ENCODE measurements around the gene SMC4. TPM values are rescaled to one million over a fixed set of nuclear protein-coding genes. Genes with fewer than 3 reads are reported as not detected.

Gene SMC4
- total RNA-seq, 1 donor from 2014 or later: 180 TPM

- H3K4me3 Mint-ChIP-seq: peak overlapping the region; percentile 96
- H3K27me3 Mint-ChIP-seq (ENCODE audit: low read depth): peaks cover 11% of the 10 kb centered on the region
- no peak for DNase-seq (ENCODE audit: low read depth, low spot score)
- no peaks in the 10 kb centered on the region for H3K9me3 Mint-ChIP-seq
- no peak for TF ChIP-seq CTCF (conservative IDR thresholded peaks at IDR 0.05)
- peaks cover 49% of the 10 kb centered on the region for H3K4me1 Mint-ChIP-seq
- peak overlapping the region; percentile 13 for H3K27ac Mint-ChIP-seq (ENCODE audit: unreplicated experiment)
- H3K36me3 Mint-ChIP-seq (ENCODE audit: low read depth): peaks cover 6% of the 10 kb centered on the region
Observed at GRCh38 chr3:160402221-160403027, 3.0 kb downstream of the SMC4 start.

GRCh38 chr3:160403028-160403545 lies 3.6 kb downstream of the SMC4 start:
- no peak overlapping the region for H3K27ac Mint-ChIP-seq (ENCODE audit: unreplicated experiment)
- H3K27me3 Mint-ChIP-seq (ENCODE audit: low read depth): peaks cover 11% of the 10 kb centered on the region
- H3K9me3 Mint-ChIP-seq: no peaks in the 10 kb centered on the region
- H3K4me3 Mint-ChIP-seq: peak overlapping the region; percentile 96
- no peak for TF ChIP-seq CTCF (conservative IDR thresholded peaks at IDR 0.05)
- peaks cover 8% of the 10 kb centered on the region for H3K36me3 Mint-ChIP-seq (ENCODE audit: low read depth)
- H3K4me1 Mint-ChIP-seq: peaks cover 47% of the 10 kb centered on the region
- DNase-seq (ENCODE audit: low read depth, low spot score): no peak

- H3K9me3 Mint-ChIP-seq: no peaks in the 10 kb centered on the region
- peak overlapping the region; percentile 36 for H3K27ac Mint-ChIP-seq (ENCODE audit: unreplicated experiment)
- peaks cover 40% of the 10 kb centered on the region for H3K4me1 Mint-ChIP-seq
- H3K36me3 Mint-ChIP-seq (ENCODE audit: low read depth): peaks cover 11% of the 10 kb centered on the region
- H3K4me3 Mint-ChIP-seq: peak overlapping the region; percentile 81
- no peak for TF ChIP-seq CTCF (conservative IDR thresholded peaks at IDR 0.05)
- no peak for DNase-seq (ENCODE audit: low read depth, low spot score)
- H3K27me3 Mint-ChIP-seq (ENCODE audit: low read depth): peaks cover 11% of the 10 kb centered on the region
Observed at GRCh38 chr3:160403796-160404470, 4.5 kb downstream of the SMC4 start.

- DNase-seq (ENCODE audit: low read depth, low spot score): no peak
Observed at GRCh38 chr3:160409812-160410610, 10.6 kb downstream of the SMC4 start.

More at GRCh38 chr3:160409812-160410610, 10.6 kb downstream of the SMC4 start:
- no peak for TF ChIP-seq CTCF (conservative IDR thresholded peaks at IDR 0.05)
- H3K9me3 Mint-ChIP-seq: no peaks in the 10 kb centered on the region
- H3K27ac Mint-ChIP-seq (ENCODE audit: unreplicated experiment): peak overlapping the region; percentile 86
- no peaks in the 10 kb centered on the region for H3K27me3 Mint-ChIP-seq (ENCODE audit: low read depth)
- H3K4me3 Mint-ChIP-seq: no peak overlapping the region
- peaks cover 5% of the 10 kb centered on the region for H3K4me1 Mint-ChIP-seq
- peaks cover 8% of the 10 kb centered on the region for H3K36me3 Mint-ChIP-seq (ENCODE audit: low read depth)
